ENCODE data around the gene KLKB1. TPM values are rescaled to one million over a fixed set of nuclear protein-coding genes. Genes with fewer than 3 reads are reported as not detected.
"Not testable (repeated sequence)": the region's sequence is repeated elsewhere in the genome, so short reads cannot be mapped to it uniquely, and the experiment has no call there.

Gene KLKB1
- total RNA-seq, 2 donors from 2014 or later = 1.5 TPM; not detected in 1

GRCh38 chr4:186244835-186245234 lies 17.5 kb downstream of the KLKB1 start:
- Histone ChIP-seq H3K4me3 (no peak overlapping the region), H3K4me1 (replicated peaks) (no peaks in the 10 kb centered on the region), H3K9me3 (no peaks in the 10 kb centered on the region), H3K36me3 (no peaks in the 10 kb centered on the region), H3K27ac (no peak overlapping the region), H3K27me3 (replicated peaks; ENCODE audit: insufficient read depth) (no peaks in the 10 kb centered on the region)
- intact Hi-C loops (cut with DNase I) = no loop called here
- no peak for DNase-seq (ENCODE audit: low spot score)
- 84% methylated on average over 5 of the region's 5 CpGs for WGBS
- TF ChIP-seq POLR2A (IDR thresholded peaks at IDR 0.05) (no peak), POLR2AphosphoS5 (IDR thresholded peaks at IDR 0.05) (no peak), CTCF (IDR thresholded peaks at IDR 0.05) (no peak)

GRCh38 chr4:186247062-186247752 lies 19.9 kb downstream of the KLKB1 start:
- H3K4me3 ChIP-seq; H3K27me3 ChIP-seq (replicated peaks; ENCODE audit: insufficient read depth); H3K4me1 ChIP-seq (replicated peaks); intact Hi-C loops (cut with DNase I); DNase-seq (ENCODE audit: low spot score); H3K27ac ChIP-seq; H3K9me3 ChIP-seq; H3K36me3 ChIP-seq: not testable (repeated sequence)
- WGBS = 91% methylated on average over 9 of the region's 9 CpGs

GRCh38 chr4:186248643-186249042 lies 21.3 kb downstream of the KLKB1 start:
- DNase-seq (ENCODE audit: low spot score) = no peak
- Histone ChIP-seq H3K4me3 (no peak overlapping the region), H3K27me3 (replicated peaks; ENCODE audit: insufficient read depth) (no peaks in the 10 kb centered on the region), H3K4me1 (replicated peaks) (no peaks in the 10 kb centered on the region), H3K36me3 (no peaks in the 10 kb centered on the region), H3K27ac (no peak overlapping the region), H3K9me3 (no peaks in the 10 kb centered on the region)
- intact Hi-C loops (cut with DNase I) = no loop called here
- 96% methylated on average over 1 of the region's 1 CpG for WGBS
- TF ChIP-seq CTCF (IDR thresholded peaks at IDR 0.05) (no peak), POLR2AphosphoS5 (IDR thresholded peaks at IDR 0.05) (no peak), POLR2A (IDR thresholded peaks at IDR 0.05) (no peak)

- Histone ChIP-seq H3K9me3 (no peaks in the 10 kb centered on the region), H3K27me3 (replicated peaks; ENCODE audit: insufficient read depth) (no peaks in the 10 kb centered on the region), H3K27ac (no peak overlapping the region), H3K4me1 (replicated peaks) (no peaks in the 10 kb centered on the region), H3K4me3 (no peak overlapping the region), H3K36me3 (no peaks in the 10 kb centered on the region)
- DNase-seq (ENCODE audit: low spot score) = no peak
- WGBS = 69% methylated on average over 8 of the region's 8 CpGs
- no peak for TF ChIP-seq POLR2AphosphoS5 (IDR thresholded peaks at IDR 0.05)
- no peak for TF ChIP-seq CTCF (IDR thresholded peaks at IDR 0.05)
- TF ChIP-seq POLR2A (IDR thresholded peaks at IDR 0.05) = no peak
- intact Hi-C loops (cut with DNase I) = no loop called here
Measured at GRCh38 chr4:186249785-186250754, 22.8 kb downstream of the KLKB1 start.

- no peaks in the 10 kb centered on the region for H3K4me1 ChIP-seq (replicated peaks)
- intact Hi-C loops (cut with DNase I) = no loop called here
- no peak overlapping the region for H3K27ac ChIP-seq
- no peak for TF ChIP-seq CTCF (IDR thresholded peaks at IDR 0.05)
- TF ChIP-seq POLR2AphosphoS5 (IDR thresholded peaks at IDR 0.05) = no peak
- no peak for TF ChIP-seq POLR2A (IDR thresholded peaks at IDR 0.05)
- no peak overlapping the region for H3K4me3 ChIP-seq
- no peaks in the 10 kb centered on the region for H3K9me3 ChIP-seq
- H3K36me3 ChIP-seq = no peaks in the 10 kb centered on the region
- WGBS = 48% methylated on average over 2 of the region's 2 CpGs
- no peaks in the 10 kb centered on the region for H3K27me3 ChIP-seq (replicated peaks; ENCODE audit: insufficient read depth)
- no peak for DNase-seq (ENCODE audit: low spot score)
Measured at GRCh38 chr4:186250760-186251159, 23.5 kb downstream of the KLKB1 start.

Data from prostate gland (tissue), 2 donors.